GM12891 (cell line): ENCODE measurements around the gene DHFR.

Experiments
- POLR2A ChIP-seq: IDR thresholded peaks from 2 replicates; pipeline ENCODE4 v1.6.1; 2011; ENCODE audit warnings: low read depth, low read length, control low read depth
- POLR2AphosphoS5 ChIP-seq: IDR thresholded peaks from 2 replicates; pipeline ENCODE4 v1.6.1; 2011; ENCODE audit warnings: low read depth, low read length, control low read depth
- POU2F2 ChIP-seq: IDR thresholded peaks from 2 replicates; pipeline ENCODE4 v1.6.1; 2011; ENCODE audit warnings: low read depth, mild to moderate bottlenecking, control low read depth, low read length, moderate library complexity
- TAF1 ChIP-seq: IDR thresholded peaks from 2 replicates; pipeline ENCODE4 v1.6.1; 2011; ENCODE audit warnings: low read depth, low read length, control low read depth

DNA sequence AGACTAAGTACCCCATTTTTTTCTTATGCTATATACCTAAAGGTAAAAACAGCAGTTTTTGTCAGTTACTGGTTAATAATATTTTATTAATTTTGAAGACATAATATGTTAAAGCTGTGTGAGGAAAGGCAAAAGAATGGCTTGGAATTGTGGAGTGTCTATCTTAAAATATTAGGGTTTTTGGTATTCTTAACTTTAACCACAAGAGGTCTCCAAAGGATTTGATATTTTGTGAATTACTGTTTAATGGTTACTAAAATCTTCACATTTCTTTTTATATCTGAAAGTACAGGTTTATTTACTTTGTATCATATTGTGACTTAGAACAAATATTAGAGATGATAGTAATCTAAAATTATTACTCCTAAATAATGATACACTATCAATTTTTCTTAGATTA, 32.0 kb upstream of the DHFR start:
- TF ChIP-seq POLR2A (no peak), POLR2AphosphoS5 (no peak), POU2F2 (no peak), TAF1 (no peak)
